ENCODE measurements around the gene CORO1C. TPM values are rescaled to one million over a fixed set of nuclear protein-coding genes. Genes with fewer than 3 reads are reported as not detected.

CORO1C gene
- total and polyA plus RNA-seq, 4 donors, result 23.2 to 58.6 (median 41.9) TPM

GRCh38 chr12:108720757-108721514, 10.4 kb downstream of the CORO1C start:
- Histone ChIP-seq H3K36me3 (ENCODE audit: control insufficient read depth in 4 of 4, insufficient read depth in 3 of 4, low read depth in 1 of 4, low read length in 3 of 4) (peaks cover 0 to 7% (median 0%) of the 10 kb centered on the region in 4 donors), H3K27ac (ENCODE audit: low read depth in 1 of 2, low read length in 2 of 2) (no peak overlapping the region), H3K9me3 (ENCODE audit: control insufficient read depth in 4 of 4, low read length in 3 of 4) (no peaks in the 10 kb centered on the region), H3K9ac (ENCODE audit: low read depth in 1 of 2, low read length in 2 of 2) (no peak overlapping the region), H3K4me3 (ENCODE audit: low read depth in 1 of 3, low read length in 3 of 3) (no peak overlapping the region), H3K27me3 (ENCODE audit: control insufficient read depth in 4 of 4, insufficient read depth in 4 of 4, low read length in 3 of 4) (no peaks in the 10 kb centered on the region), H3K4me1 (ENCODE audit: control insufficient read depth in 4 of 4, insufficient read depth in 4 of 4, low read length in 3 of 4) (peaks cover 4 to 14% (median 6%) of the 10 kb centered on the region in 4 donors)
- TF ChIP-seq CTCF (IDR thresholded peaks at IDR 0.05; ENCODE audit: low read depth, low read length, missing input control), result no peak
- no peak for TF ChIP-seq YY1 (IDR thresholded peaks at IDR 0.05)
- TF ChIP-seq ZBTB33 (IDR thresholded peaks at IDR 0.05), result no peak
- WGBS, result 97% methylated on average over 5 of the region's 5 CpGs
- DNase-seq (ENCODE audit: low spot score), result no peak

GRCh38 chr12:108717243-108717642, 14.1 kb downstream of the CORO1C start:
- Histone ChIP-seq H3K36me3 (ENCODE audit: control insufficient read depth in 4 of 4, insufficient read depth in 3 of 4, low read depth in 1 of 4, low read length in 3 of 4) (peaks cover 0 to 7% (median 0%) of the 10 kb centered on the region in 4 donors), H3K4me1 (ENCODE audit: control insufficient read depth in 4 of 4, insufficient read depth in 4 of 4, low read length in 3 of 4) (peaks cover 2 to 11% (median 6%) of the 10 kb centered on the region in 4 donors), H3K9me3 (ENCODE audit: control insufficient read depth in 4 of 4, low read length in 3 of 4) (no peaks in the 10 kb centered on the region), H3K4me3 (ENCODE audit: low read depth in 1 of 3, low read length in 3 of 3) (no peak overlapping the region), H3K27me3 (ENCODE audit: control insufficient read depth in 4 of 4, insufficient read depth in 4 of 4, low read length in 3 of 4) (no peaks in the 10 kb centered on the region), H3K9ac (ENCODE audit: low read depth in 1 of 2, low read length in 2 of 2) (no peak overlapping the region), H3K27ac (ENCODE audit: low read depth in 1 of 2, low read length in 2 of 2) (no peak overlapping the region)
- DNase-seq (ENCODE audit: low spot score), result no peak
- WGBS, result 94% methylated on average over 5 of the region's 5 CpGs
- TF ChIP-seq REST (IDR thresholded peaks at IDR 0.05), result no peak
- no peak for TF ChIP-seq FOXA1 (IDR thresholded peaks at IDR 0.05)
- TF ChIP-seq RXRA (IDR thresholded peaks at IDR 0.05), result no peak
- TF ChIP-seq JUND (IDR thresholded peaks at IDR 0.05), result no peak
- no peak for TF ChIP-seq CTCF (IDR thresholded peaks at IDR 0.05; ENCODE audit: low read depth, low read length, missing input control)
- no peak for TF ChIP-seq TAF1 (conservative IDR thresholded peaks at IDR 0.05)
- no peak for TF ChIP-seq NR2F2 (IDR thresholded peaks at IDR 0.05)
- TF ChIP-seq RAD21 (IDR thresholded peaks at IDR 0.05), result no peak
- TF ChIP-seq MAX (IDR thresholded peaks at IDR 0.05), result no peak
- no peak for TF ChIP-seq HNF4G (IDR thresholded peaks at IDR 0.05)
- no peak for TF ChIP-seq YY1 (IDR thresholded peaks at IDR 0.05)
- no peak for TF ChIP-seq GABPA (IDR thresholded peaks at IDR 0.05 in 1 of 2, conservative IDR thresholded peaks at IDR 0.05 in 1 of 2)
- no peak for TF ChIP-seq HNF4A (conservative IDR thresholded peaks at IDR 0.05)
- no peak for TF ChIP-seq FOXA2 (IDR thresholded peaks at IDR 0.05)
- TF ChIP-seq SP1 (IDR thresholded peaks at IDR 0.05), result no peak
- no peak for TF ChIP-seq ZBTB33 (IDR thresholded peaks at IDR 0.05)
- no peak for TF ChIP-seq ATF3 (IDR thresholded peaks at IDR 0.05)
- TF ChIP-seq EGR1 (IDR thresholded peaks at IDR 0.05; ENCODE audit: low read depth in 2 of 2), result no peak

Measured in liver (tissue), 9 donors.